ENCODE results near the gene RASL10B. TPM values are rescaled to one million over a fixed set of nuclear protein-coding genes. Genes with fewer than 3 reads are reported as not detected.

Gene RASL10B
- polyA plus RNA-seq, 1 donor (not counting 4 experiments of a cell fraction or from before 2014, with no cell fraction given), result 0.07 TPM

DNA sequence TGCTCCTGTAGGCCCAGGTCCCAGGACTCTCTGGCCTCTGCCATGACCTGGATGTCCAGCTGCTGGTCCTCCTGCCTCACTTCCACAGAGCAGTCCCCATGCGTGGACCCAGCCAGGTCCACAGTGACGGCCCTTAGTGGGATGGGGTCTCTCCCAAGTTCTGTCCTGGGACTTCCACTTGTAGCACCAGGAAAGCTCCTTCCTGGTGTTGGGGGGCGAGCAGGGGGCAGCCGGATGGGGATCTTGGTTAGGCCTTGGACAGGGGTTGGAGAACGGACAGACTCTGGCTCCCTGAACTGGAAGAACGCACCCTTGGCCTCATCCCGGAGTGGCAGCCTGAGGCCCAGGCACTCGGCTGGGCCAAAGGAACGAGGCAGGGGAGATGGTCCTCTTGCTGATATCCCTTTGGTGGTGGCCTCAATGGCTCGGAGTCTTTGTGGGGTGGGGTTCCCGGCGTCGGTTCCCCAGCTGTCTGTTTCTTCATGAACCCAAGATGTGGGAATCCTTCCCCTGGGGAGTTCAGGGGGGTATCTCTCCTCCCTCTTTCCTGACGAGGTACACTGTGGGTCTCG, 14.4 kb downstream of the RASL10B start:
- DNase-seq (ENCODE audit: low read depth, low spot score) (no peak), FAIRE-seq (no peak)
- Histone ChIP-seq H3K9me1 (ENCODE audit: control insufficient read depth, extremely low read depth, insufficient read depth, low read length) (peaks cover 3% of the 10 kb centered on the region), H3K27ac (ENCODE audit: control insufficient read depth, insufficient read depth, low read length) (no peak overlapping the region), H3K79me2 (ENCODE audit: control insufficient read depth, insufficient read depth, low read length) (no peaks in the 10 kb centered on the region), H3K27me3 (ENCODE audit: control insufficient read depth, extremely low read depth, insufficient read depth, low read length) (peaks cover 31% of the 10 kb centered on the region), H3K9me3 (ENCODE audit: control insufficient read depth, low read depth, low read length) (no peaks in the 10 kb centered on the region), H2AFZ (ENCODE audit: control insufficient read depth, low read length) (no peak overlapping the region), H3K4me3 (ENCODE audit: control insufficient read depth in 2 of 3, extremely low read depth in 1 of 3, insufficient read depth in 2 of 3, low read depth in 1 of 3, low read length in 3 of 3) (no peak overlapping the region), H3K9ac (ENCODE audit: control insufficient read depth, extremely low read depth, insufficient read depth, low read length) (no peak overlapping the region), H3K4me1 (ENCODE audit: control insufficient read depth, extremely low read depth, insufficient read depth, low read length) (peaks cover 27% of the 10 kb centered on the region), H3K4me2 (ENCODE audit: control insufficient read depth, extremely low read depth, insufficient read depth, low read depth, low read length) (no peak overlapping the region), H3K36me3 (ENCODE audit: control insufficient read depth in 2 of 2, extremely low read depth in 1 of 2, insufficient read depth in 2 of 2, low read length in 2 of 2) (no peaks in the 10 kb centered on the region), H4K20me1 (ENCODE audit: control insufficient read depth, extremely low read depth, insufficient read depth, low read length) (no peaks in the 10 kb centered on the region)
- dilution Hi-C loops (cut with MboI; ENCODE audit: extremely low pct_ligation_motif_present, low sequenced_read_pairs), result no loop called here
- no peak for TF ChIP-seq EZH2 (IDR thresholded peaks at IDR 0.05; ENCODE audit: low read length)
- TF ChIP-seq, protein P1, sequence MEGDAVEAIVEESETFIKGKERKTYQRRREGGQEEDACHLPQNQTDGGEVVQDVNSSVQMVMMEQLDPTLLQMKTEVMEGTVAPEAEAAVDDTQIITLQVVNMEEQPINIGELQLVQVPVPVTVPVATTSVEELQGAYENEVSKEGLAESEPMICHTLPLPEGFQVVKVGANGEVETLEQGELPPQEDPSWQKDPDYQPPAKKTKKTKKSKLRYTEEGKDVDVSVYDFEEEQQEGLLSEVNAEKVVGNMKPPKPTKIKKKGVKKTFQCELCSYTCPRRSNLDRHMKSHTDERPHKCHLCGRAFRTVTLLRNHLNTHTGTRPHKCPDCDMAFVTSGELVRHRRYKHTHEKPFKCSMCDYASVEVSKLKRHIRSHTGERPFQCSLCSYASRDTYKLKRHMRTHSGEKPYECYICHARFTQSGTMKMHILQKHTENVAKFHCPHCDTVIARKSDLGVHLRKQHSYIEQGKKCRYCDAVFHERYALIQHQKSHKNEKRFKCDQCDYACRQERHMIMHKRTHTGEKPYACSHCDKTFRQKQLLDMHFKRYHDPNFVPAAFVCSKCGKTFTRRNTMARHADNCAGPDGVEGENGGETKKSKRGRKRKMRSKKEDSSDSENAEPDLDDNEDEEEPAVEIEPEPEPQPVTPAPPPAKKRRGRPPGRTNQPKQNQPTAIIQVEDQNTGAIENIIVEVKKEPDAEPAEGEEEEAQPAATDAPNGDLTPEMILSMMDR (optimal IDR thresholded peaks at IDR 0.05 in 1 of 3, IDR thresholded peaks at IDR 0.05 in 1 of 3, conservative IDR thresholded peaks at IDR 0.05 in 1 of 3; ENCODE audit: extremely low read depth in 1 of 3, insufficient read depth in 2 of 3, low read length in 3 of 3), result no peak

DNA sequence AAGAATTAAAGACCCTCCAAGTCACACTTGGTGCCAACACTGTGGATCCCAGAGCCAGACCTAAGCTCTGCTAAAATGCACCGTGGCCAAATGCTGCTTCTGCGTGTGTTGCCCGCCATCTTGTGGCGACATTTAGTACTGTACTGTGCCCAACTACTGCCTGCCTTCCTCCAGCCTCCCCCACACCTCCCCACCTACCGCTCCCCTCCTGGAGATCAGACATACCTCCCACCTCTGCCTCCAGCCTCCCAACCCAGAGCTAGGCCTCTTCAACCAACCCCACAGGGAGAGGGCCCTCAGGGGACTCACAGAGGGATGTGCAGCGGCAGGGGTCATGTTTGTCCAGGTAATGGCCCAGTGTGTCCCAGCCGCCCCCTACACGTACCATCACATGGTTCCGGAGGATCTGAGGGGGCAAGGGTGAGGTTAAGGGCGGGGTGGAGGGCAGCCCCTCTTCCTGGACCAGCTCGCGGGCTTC, 16.1 kb downstream of the RASL10B start:
- Histone ChIP-seq H3K79me2 (ENCODE audit: control insufficient read depth, insufficient read depth, low read length) (no peaks in the 10 kb centered on the region), H3K4me1 (ENCODE audit: control insufficient read depth, extremely low read depth, insufficient read depth, low read length) (peaks cover 28% of the 10 kb centered on the region), H3K4me2 (ENCODE audit: control insufficient read depth, extremely low read depth, insufficient read depth, low read depth, low read length) (peak overlapping the region; percentile 5), H3K9me1 (ENCODE audit: control insufficient read depth, extremely low read depth, insufficient read depth, low read length) (peaks cover 3% of the 10 kb centered on the region), H3K27ac (ENCODE audit: control insufficient read depth, insufficient read depth, low read length) (no peak overlapping the region), H3K36me3 (ENCODE audit: control insufficient read depth in 2 of 2, extremely low read depth in 1 of 2, insufficient read depth in 2 of 2, low read length in 2 of 2) (no peaks in the 10 kb centered on the region), H3K27me3 (ENCODE audit: control insufficient read depth, extremely low read depth, insufficient read depth, low read length) (peaks cover 14% of the 10 kb centered on the region), H2AFZ (ENCODE audit: control insufficient read depth, low read length) (no peak overlapping the region), H3K9me3 (ENCODE audit: control insufficient read depth, low read depth, low read length) (no peaks in the 10 kb centered on the region), H3K4me3 (ENCODE audit: control insufficient read depth in 2 of 3, extremely low read depth in 1 of 3, insufficient read depth in 2 of 3, low read depth in 1 of 3, low read length in 3 of 3) (no peak overlapping the region), H4K20me1 (ENCODE audit: control insufficient read depth, extremely low read depth, insufficient read depth, low read length) (no peaks in the 10 kb centered on the region), H3K9ac (ENCODE audit: control insufficient read depth, extremely low read depth, insufficient read depth, low read length) (no peak overlapping the region)
- DNase-seq (ENCODE audit: low read depth, low spot score), result no peak
- dilution Hi-C loops (cut with MboI; ENCODE audit: extremely low pct_ligation_motif_present, low sequenced_read_pairs), result no loop called here
- no peak for FAIRE-seq
- TF ChIP-seq, protein P1 (optimal IDR thresholded peaks at IDR 0.05 in 1 of 3, IDR thresholded peaks at IDR 0.05 in 1 of 3, conservative IDR thresholded peaks at IDR 0.05 in 1 of 3; ENCODE audit: extremely low read depth in 1 of 3, insufficient read depth in 2 of 3, low read length in 3 of 3), result peak; percentile 83 to 100 (median 86)
- TF ChIP-seq EZH2 (IDR thresholded peaks at IDR 0.05; ENCODE audit: low read length), result no peak

Data from keratinocyte (primary cell).